SK-N-SH treated with all-trans-retinoic acid at 6 μM for 48 hours (cell line): ENCODE measurements around the gene SH3PXD2A.

Experiments
- ATAC-seq: fragments of 200-7000 bp; cut with Tn5 transposase; 3 replicates; pipeline ENCODE4 v1.9.1; 2020; ENCODE audit warnings: mild to moderate bottlenecking, moderate library complexity
- ARNTL ChIP-seq: fragments of 450-650 bp; formaldehyde crosslinking; IDR thresholded peaks from 2 replicates; pipeline ENCODE4 v1.5.0; 2020; ENCODE audit warnings: low read depth, mild to moderate bottlenecking, moderate library complexity, borderline replicate concordance
- BACH2 ChIP-seq: fragments of 250-450 bp; sonication (Bioruptor Pico); IDR thresholded peaks from 2 replicates; pipeline ENCODE4 v1.9.0; 2021; ENCODE audit warnings: mild to moderate bottlenecking, borderline replicate concordance
- CSDC2 ChIP-seq: fragments of 250-450 bp; sonication (Bioruptor Pico); IDR thresholded peaks from 2 replicates; pipeline ENCODE4 v1.5.0; 2020; ENCODE audit warnings: mild to moderate bottlenecking, moderate library complexity
- ESRRG ChIP-seq: fragments of 250-450 bp; sonication (Bioruptor Pico); IDR thresholded peaks from 2 replicates; pipeline ENCODE4 v1.6.1; 2021; ENCODE audit warnings: mild to moderate bottlenecking
- GLIS3 ChIP-seq: fragments of 250-450 bp; sonication (Bioruptor Pico); IDR thresholded peaks from 2 replicates; pipeline ENCODE4 v1.5.0; 2020; ENCODE audit warnings: mild to moderate bottlenecking, moderate library complexity
- OSR1 ChIP-seq: fragments of 250-450 bp; sonication (Bioruptor Pico); IDR thresholded peaks from 2 replicates; pipeline ENCODE4 v1.8.0; 2022; ENCODE audit warnings: moderate library complexity, mild to moderate bottlenecking, inconsistent platforms
- PATZ1 ChIP-seq: fragments of 250-450 bp; sonication (Bioruptor Pico); IDR thresholded peaks from 2 replicates; pipeline ENCODE4 v1.8.0; 2020; ENCODE audit warnings: mild to moderate bottlenecking, moderate library complexity, borderline replicate concordance
- PPARA ChIP-seq: fragments of 250-450 bp; sonication (Bioruptor Pico); IDR thresholded peaks from 2 replicates; pipeline ENCODE4 v1.5.0; 2020; ENCODE audit warnings: mild to moderate bottlenecking, borderline replicate concordance
- RARB ChIP-seq: fragments of 250-450 bp; sonication (Bioruptor Pico); IDR thresholded peaks from 2 replicates; pipeline ENCODE4 v1.8.0; 2021; ENCODE audit warnings: mild to moderate bottlenecking, moderate library complexity
- SNAI2 ChIP-seq: fragments of 250-450 bp; sonication (Bioruptor Pico); IDR thresholded peaks from 2 replicates; pipeline ENCODE4 v1.5.0; 2020; ENCODE audit warnings: mild to moderate bottlenecking, moderate library complexity
- TCF4 ChIP-seq: fragments of 250-450 bp; sonication (Bioruptor Pico); IDR thresholded peaks from 2 replicates; pipeline ENCODE4 v1.8.0; 2021; ENCODE audit warnings: mild to moderate bottlenecking, moderate library complexity, borderline replicate concordance
- TOX ChIP-seq: fragments of 250-450 bp; sonication (Bioruptor Pico); IDR thresholded peaks from 2 replicates; pipeline ENCODE4 v1.8.0; 2021; ENCODE audit warnings: mild to moderate bottlenecking, moderate library complexity, borderline replicate concordance
- TSHZ2 ChIP-seq: fragments of 250-450 bp; sonication (Bioruptor Pico); IDR thresholded peaks from 2 replicates; pipeline ENCODE4 v1.5.0; 2020; ENCODE audit warnings: mild to moderate bottlenecking, moderate library complexity
- ZC3H10 ChIP-seq: fragments of 250-450 bp; sonication (Bioruptor Pico); IDR thresholded peaks from 2 replicates; pipeline ENCODE4 v1.5.1; 2021; ENCODE audit warnings: mild to moderate bottlenecking, moderate library complexity
- ZFP3 ChIP-seq: fragments of 250-450 bp; sonication (Bioruptor Pico); IDR thresholded peaks from 2 replicates; pipeline ENCODE4 v1.5.0; 2020; ENCODE audit warnings: mild to moderate bottlenecking, moderate library complexity
- ZFP30 ChIP-seq: fragments of 450-650 bp; formaldehyde crosslinking; IDR thresholded peaks from 2 replicates; pipeline ENCODE4 v1.5.0; 2022; ENCODE audit warnings: mild to moderate bottlenecking, moderate library complexity
- ZNF565 ChIP-seq: fragments of 450-650 bp; formaldehyde crosslinking; conservative IDR thresholded peaks from 2 replicates; pipeline ENCODE4 v1.5.0; 2020; ENCODE audit warnings: low read depth, mild to moderate bottlenecking, moderate library complexity
- ZNF70 ChIP-seq: fragments of 450-650 bp; formaldehyde crosslinking; IDR thresholded peaks from 2 replicates; pipeline ENCODE4 v1.5.0; 2020; ENCODE audit warnings: mild to moderate bottlenecking, moderate library complexity
- ZNF8 ChIP-seq: fragments of 450-650 bp; formaldehyde crosslinking; IDR thresholded peaks from 2 replicates; pipeline ENCODE4 v1.5.0; 2020; ENCODE audit warnings: mild to moderate bottlenecking, moderate library complexity
- TF ChIP-seq, protein P1 (sequence below): fragments of 250-450 bp; sonication (Bioruptor Pico); IDR thresholded peaks from 2 replicates; pipeline ENCODE4 v1.5.1; 2021; ENCODE audit warnings: mild to moderate bottlenecking, moderate library complexity
- TF ChIP-seq, protein P2 (sequence below): fragments of 250-450 bp; sonication (Bioruptor Pico); IDR thresholded peaks from 2 replicates; pipeline ENCODE4 v1.5.1; 2020; ENCODE audit warnings: low read depth, mild to moderate bottlenecking, moderate library complexity
- TF ChIP-seq, protein P3 (sequence below): fragments of 250-450 bp; sonication (Bioruptor Pico); IDR thresholded peaks from 2 replicates; pipeline ENCODE4 v1.8.0; 2021; ENCODE audit warnings: low read depth, mild to moderate bottlenecking, moderate library complexity, borderline replicate concordance

SH3PXD2A gene

DNA sequence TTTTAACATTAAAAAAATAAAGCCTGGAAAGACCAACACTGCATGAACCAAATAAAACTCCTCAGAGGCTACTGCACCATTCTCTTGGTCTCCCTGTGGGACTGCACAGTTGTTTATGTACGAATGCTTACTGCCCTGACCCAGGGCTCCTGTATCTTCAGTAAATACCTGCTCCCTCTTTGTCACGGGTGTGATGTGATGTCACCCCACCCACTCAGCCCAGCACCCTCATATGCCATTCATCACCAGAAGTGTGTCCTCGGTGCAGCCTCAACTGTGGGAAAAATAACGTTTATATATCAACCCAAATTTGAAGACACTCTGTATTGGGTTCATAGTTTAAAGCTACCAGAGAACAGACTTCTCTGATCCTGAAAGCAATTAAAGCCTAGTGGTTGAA lies 14.0 kb upstream of the SH3PXD2A start (continued):
- TF ChIP-seq, protein P1, sequence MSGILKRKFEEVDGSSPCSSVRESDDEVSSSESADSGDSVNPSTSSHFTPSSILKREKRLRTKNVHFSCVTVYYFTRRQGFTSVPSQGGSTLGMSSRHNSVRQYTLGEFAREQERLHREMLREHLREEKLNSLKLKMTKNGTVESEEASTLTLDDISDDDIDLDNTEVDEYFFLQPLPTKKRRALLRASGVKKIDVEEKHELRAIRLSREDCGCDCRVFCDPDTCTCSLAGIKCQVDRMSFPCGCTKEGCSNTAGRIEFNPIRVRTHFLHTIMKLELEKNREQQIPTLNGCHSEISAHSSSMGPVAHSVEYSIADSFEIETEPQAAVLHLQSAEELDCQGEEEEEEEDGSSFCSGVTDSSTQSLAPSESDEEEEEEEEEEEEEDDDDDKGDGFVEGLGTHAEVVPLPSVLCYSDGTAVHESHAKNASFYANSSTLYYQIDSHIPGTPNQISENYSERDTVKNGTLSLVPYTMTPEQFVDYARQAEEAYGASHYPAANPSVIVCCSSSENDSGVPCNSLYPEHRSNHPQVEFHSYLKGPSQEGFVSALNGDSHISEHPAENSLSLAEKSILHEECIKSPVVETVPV = no peak
- TF ChIP-seq SNAI2 (CRISPR knock-in tag) (no peak), PPARA (no peak), TOX (no peak), ZC3H10 (CRISPR knock-in tag) (no peak), ZNF8 (CRISPR knock-in tag) (no peak)

DNA sequence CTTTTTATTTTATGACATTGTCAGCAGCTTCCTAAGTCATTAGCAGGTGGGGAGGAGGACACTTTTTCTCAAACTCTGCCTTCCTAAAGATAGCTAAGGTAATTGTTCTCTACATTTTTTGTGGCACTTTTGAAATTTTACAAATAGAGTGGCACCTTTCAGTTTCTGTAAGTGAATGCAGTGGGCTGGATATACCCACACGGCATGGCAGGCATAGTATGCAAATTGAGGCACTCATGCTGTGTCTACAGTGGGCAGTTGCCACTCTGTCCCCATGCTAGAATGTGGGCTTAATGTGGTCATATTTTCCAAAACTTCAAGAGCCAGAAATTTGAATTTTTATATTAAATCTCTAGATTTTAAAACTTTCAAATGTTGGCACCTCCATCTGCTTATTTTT lies 12.8 kb upstream of the SH3PXD2A start:
- ATAC-seq = no peak
- TF ChIP-seq ARNTL (CRISPR knock-in tag) = no peak
- no peak for TF ChIP-seq ZC3H10 (CRISPR knock-in tag)
- no peak for TF ChIP-seq ZNF565
- no peak for TF ChIP-seq PPARA
- no peak for TF ChIP-seq TSHZ2 (CRISPR knock-in tag)
- no peak for TF ChIP-seq GLIS3 (CRISPR knock-in tag)
- no peak for TF ChIP-seq ZFP3 (CRISPR knock-in tag)
- no peak for TF ChIP-seq SNAI2 (CRISPR knock-in tag)
- no peak for TF ChIP-seq OSR1 (CRISPR knock-in tag)
- no peak for TF ChIP-seq RARB (CRISPR knock-in tag)
- TF ChIP-seq, protein P2, sequence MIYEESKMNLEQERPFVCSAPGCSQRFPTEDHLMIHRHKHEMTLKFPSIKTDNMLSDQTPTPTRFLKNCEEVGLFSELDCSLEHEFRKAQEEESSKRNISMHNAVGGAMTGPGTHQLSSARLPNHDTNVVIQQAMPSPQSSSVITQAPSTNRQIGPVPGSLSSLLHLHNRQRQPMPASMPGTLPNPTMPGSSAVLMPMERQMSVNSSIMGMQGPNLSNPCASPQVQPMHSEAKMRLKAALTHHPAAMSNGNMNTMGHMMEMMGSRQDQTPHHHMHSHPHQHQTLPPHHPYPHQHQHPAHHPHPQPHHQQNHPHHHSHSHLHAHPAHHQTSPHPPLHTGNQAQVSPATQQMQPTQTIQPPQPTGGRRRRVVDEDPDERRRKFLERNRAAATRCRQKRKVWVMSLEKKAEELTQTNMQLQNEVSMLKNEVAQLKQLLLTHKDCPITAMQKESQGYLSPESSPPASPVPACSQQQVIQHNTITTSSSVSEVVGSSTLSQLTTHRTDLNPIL = no peak
- TF ChIP-seq BACH2 (CRISPR knock-in tag) = no peak
- TF ChIP-seq ZNF70 = no peak
- no peak for TF ChIP-seq ZFP30 (CRISPR knock-in tag)
- no peak for TF ChIP-seq ESRRG (CRISPR knock-in tag)
- TF ChIP-seq PATZ1 = no peak
- no peak for TF ChIP-seq ZNF8 (CRISPR knock-in tag)

DNA sequence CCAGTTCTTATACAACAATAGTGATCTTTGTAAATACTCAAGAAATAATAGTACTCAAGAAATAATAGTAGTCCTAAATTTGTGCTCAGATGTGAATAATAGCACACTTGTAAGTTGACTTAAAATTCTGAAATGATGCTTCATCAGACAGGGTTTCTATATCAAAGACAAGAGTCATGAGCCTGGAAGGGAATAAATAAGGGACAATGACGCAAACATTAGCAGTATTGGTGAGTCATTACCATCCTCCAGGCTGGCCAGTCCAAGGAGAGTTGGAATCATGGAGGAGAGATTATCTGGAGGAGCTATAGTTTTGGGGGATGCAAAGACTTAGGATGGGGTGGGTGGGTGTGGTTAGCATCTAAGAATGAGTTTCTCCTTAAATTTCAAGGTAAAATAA lies 6.1 kb upstream of the SH3PXD2A start:
- TF ChIP-seq ZNF8 (CRISPR knock-in tag) (no peak), TSHZ2 (CRISPR knock-in tag) (no peak), ZFP3 (CRISPR knock-in tag) (no peak), ZC3H10 (CRISPR knock-in tag) (no peak), TOX (no peak), TCF4 (CRISPR knock-in tag) (no peak), ARNTL (CRISPR knock-in tag) (no peak), GLIS3 (CRISPR knock-in tag) (no peak), BACH2 (CRISPR knock-in tag) (no peak), ZNF565 (no peak), CSDC2 (CRISPR knock-in tag) (no peak), OSR1 (CRISPR knock-in tag) (no peak), ZNF70 (no peak), PATZ1 (no peak)
- TF ChIP-seq, protein P3, sequence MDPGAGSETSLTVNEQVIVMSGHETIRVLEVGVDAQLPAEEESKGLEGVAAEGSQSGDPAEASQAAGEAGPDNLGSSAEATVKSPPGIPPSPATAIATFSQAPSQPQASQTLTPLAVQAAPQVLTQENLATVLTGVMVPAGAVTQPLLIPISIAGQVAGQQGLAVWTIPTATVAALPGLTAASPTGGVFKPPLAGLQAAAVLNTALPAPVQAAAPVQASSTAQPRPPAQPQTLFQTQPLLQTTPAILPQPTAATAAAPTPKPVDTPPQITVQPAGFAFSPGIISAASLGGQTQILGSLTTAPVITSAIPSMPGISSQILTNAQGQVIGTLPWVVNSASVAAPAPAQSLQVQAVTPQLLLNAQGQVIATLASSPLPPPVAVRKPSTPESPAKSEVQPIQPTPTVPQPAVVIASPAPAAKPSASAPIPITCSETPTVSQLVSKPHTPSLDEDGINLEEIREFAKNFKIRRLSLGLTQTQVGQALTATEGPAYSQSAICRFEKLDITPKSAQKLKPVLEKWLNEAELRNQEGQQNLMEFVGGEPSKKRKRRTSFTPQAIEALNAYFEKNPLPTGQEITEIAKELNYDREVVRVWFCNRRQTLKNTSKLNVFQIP = no peak
- TF ChIP-seq, protein P2 = no peak
- ATAC-seq = no peak
